Peyer's patch (tissue), 4 donors: ENCODE results near the gene STARD10. TPM values are rescaled to one million over a fixed set of nuclear protein-coding genes. Genes with fewer than 3 reads are reported as not detected.

ENCODE experiments used
- DNase-seq, 3 donors: peaks; one replicate each; pipeline ENCODE4 v3.0.0-alpha.2; 2017 to 2019
- H3K27ac ChIP-seq, 4 donors: fragments of 200-600 bp; sonication (generic); one replicate each; pipeline ENCODE4 v1.5.1; 2016 to 2019
- H3K27me3 ChIP-seq, 2 donors: fragments of 200-600 bp; sonication (generic); one replicate each; pipeline ENCODE4 v1.5.1; 2019
- H3K36me3 ChIP-seq, 3 donors: fragments of 200-600 bp; sonication (generic); one replicate each; pipeline ENCODE4 v1.5.1; 2016 to 2019
- H3K4me1 ChIP-seq, 4 donors: fragments of 200-600 bp; sonication (generic); one replicate each; pipeline ENCODE4 v1.5.1; 2016 to 2019
- H3K4me3 ChIP-seq, 4 donors: fragments of 200-600 bp; sonication (generic); 1 replicate in 3 of 4; 2 replicates in 1 of 4; pipeline ENCODE4 v1.5.1; 2016 to 2019; ENCODE audit warnings: mild to moderate bottlenecking in 1 of 4
- H3K9me3 ChIP-seq, 4 donors: fragments of 200-600 bp; sonication (generic); one replicate each; pipeline ENCODE4 v1.5.1; 2016 to 2019; ENCODE audit warnings: mild to moderate bottlenecking in 1 of 4
- CTCF ChIP-seq, 6 experiments: fragments of 450-650 bp in 4 of 6; fragments of 200-600 bp in 2 of 6; sonication (generic) in 1 of 6; IDR thresholded peaks; one replicate each; pipeline ENCODE4 v1.5.1; 2017 to 2019; ENCODE audit warnings: antibody characterized with exemption in 6 of 6, mild to moderate bottlenecking in 3 of 6, moderate library complexity in 1 of 6
- POLR2A ChIP-seq, 2 donors: fragments of 450-650 bp; IDR thresholded peaks; one replicate each; pipeline ENCODE4 v1.5.1; 2017; ENCODE audit warnings: antibody characterized with exemption in 2 of 2, mild to moderate bottlenecking in 2 of 2, moderate library complexity in 2 of 2
- total RNA-seq, 4 donors: library from RNA; depleted of rRNA; stranded (reverse); fragments of >200 nt; gene quantifications; one replicate each; pipeline ENCODE4 v1.1.0, GENCODE V29; 2016

STARD10 gene
- total RNA-seq, 4 donors from 2014 or later, result 118 to 187 (median 168) TPM

GRCh38 chr11:72730243-72730642, 63.6 kb downstream of the STARD10 start:
- H3K4me1 ChIP-seq, result peaks cover 0 to 4% (median 0%) of the 10 kb centered on the region in 4 donors
- no peak for DNase-seq
- no peaks in the 10 kb centered on the region for H3K36me3 ChIP-seq
- no peak overlapping the region for H3K4me3 ChIP-seq
- H3K27ac ChIP-seq, result no peak overlapping the region
- TF ChIP-seq POLR2A (IDR thresholded peaks at IDR 0.05) (no peak), CTCF (IDR thresholded peaks at IDR 0.05) (no peak)
- H3K9me3 ChIP-seq, result no peaks in the 10 kb centered on the region
- no peaks in the 10 kb centered on the region for H3K27me3 ChIP-seq

DNA sequence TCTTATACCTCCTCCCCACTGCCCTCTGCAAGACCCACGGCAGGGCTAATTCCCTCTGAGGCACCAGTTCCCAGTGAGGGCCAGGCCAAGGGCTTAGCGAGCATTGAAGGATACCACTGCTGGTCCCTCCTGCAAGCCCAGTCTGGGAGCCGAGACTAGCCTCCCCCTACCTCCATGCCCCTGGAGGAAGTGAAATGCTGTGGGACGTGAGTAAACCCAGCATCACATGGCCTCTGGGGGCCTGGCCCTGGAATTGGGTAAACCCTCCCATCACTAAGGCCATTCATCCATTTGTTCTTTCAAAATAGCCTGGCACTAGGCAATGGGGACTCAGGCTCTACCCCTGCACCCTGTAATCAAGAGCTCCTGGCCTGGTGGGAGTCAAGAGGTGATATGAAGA, 66.3 kb downstream of the STARD10 start:
- Histone ChIP-seq H3K9me3 (no peaks in the 10 kb centered on the region), H3K27ac (no peak overlapping the region), H3K36me3 (no peaks in the 10 kb centered on the region), H3K4me3 (no peak overlapping the region), H3K27me3 (no peaks in the 10 kb centered on the region), H3K4me1 (peaks cover 7 to 17% (median 12%) of the 10 kb centered on the region in 4 donors)
- DNase-seq, result no peak
- no peak for TF ChIP-seq CTCF (IDR thresholded peaks at IDR 0.05)
- no peak for TF ChIP-seq POLR2A (IDR thresholded peaks at IDR 0.05)

DNA sequence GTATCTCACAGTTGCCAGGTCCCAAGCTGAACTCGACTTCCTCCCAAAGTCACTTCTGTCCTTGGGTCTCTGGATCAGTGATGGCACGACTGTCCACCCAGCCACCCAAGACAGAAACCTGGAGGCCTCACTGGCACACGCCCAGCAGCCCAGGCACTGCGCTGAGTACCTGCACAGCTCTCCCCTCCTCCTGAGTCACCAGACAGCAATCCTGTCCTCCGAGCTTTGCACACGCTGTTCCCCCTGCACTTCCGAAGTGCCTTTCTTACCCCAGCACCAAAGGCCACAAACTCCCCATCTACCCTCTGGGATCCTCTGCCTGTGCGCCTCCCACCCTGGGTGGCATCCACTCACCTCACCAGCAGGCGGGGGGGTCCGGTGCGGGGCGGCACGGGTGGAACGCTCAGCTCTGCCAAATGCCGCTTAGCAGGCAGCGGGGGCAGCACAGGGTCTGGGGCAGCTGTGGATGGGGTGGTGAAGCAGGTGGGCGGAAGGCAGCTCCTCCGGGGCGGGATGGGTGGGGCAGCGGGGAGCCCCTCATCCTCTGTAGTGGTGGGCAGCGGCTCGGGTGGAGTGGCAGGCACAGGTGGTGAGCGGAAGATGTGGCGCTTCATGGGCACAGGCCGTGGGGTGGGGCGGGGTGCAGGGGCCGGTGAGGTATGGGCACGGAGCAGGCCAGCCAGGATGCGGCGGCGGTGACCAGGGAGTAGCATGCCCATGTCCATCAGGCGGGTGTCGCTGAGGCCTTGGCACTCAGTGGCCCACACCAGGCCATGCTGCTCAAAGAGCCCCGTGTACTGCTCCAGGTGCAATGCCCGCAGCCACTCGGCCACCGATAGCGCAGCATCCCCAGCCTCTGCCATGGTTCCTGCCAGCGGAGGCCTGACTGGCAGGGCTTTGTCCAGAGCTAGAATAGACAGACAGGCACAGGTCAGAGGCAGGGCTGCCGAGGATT, 67.3 kb downstream of the STARD10 start:
- no peak overlapping the region for H3K4me3 ChIP-seq
- H3K36me3 ChIP-seq, result no peaks in the 10 kb centered on the region
- no peak for DNase-seq
- H3K27ac ChIP-seq, result no peak overlapping the region
- H3K9me3 ChIP-seq, result no peaks in the 10 kb centered on the region
- no peaks in the 10 kb centered on the region for H3K27me3 ChIP-seq
- peaks cover 7 to 18% (median 14%) of the 10 kb centered on the region in 4 donors for H3K4me1 ChIP-seq
- TF ChIP-seq CTCF (IDR thresholded peaks at IDR 0.05) (no peak), POLR2A (IDR thresholded peaks at IDR 0.05) (no peak)

- Histone ChIP-seq H3K4me1 (peaks cover 7 to 26% (median 16%) of the 10 kb centered on the region in 4 donors), H3K36me3 (no peaks in the 10 kb centered on the region), H3K4me3 (no peak overlapping the region), H3K27me3 (no peaks in the 10 kb centered on the region), H3K9me3 (no peaks in the 10 kb centered on the region), H3K27ac (peak overlapping the region in 1 of 4 donors; percentile 55)
- DNase-seq, result no peak
- TF ChIP-seq CTCF (IDR thresholded peaks at IDR 0.05) (no peak), POLR2A (IDR thresholded peaks at IDR 0.05) (no peak)
These were observed 68.2 kb downstream of the STARD10 start for GRCh38 chr11:72725724-72726028.

DNA sequence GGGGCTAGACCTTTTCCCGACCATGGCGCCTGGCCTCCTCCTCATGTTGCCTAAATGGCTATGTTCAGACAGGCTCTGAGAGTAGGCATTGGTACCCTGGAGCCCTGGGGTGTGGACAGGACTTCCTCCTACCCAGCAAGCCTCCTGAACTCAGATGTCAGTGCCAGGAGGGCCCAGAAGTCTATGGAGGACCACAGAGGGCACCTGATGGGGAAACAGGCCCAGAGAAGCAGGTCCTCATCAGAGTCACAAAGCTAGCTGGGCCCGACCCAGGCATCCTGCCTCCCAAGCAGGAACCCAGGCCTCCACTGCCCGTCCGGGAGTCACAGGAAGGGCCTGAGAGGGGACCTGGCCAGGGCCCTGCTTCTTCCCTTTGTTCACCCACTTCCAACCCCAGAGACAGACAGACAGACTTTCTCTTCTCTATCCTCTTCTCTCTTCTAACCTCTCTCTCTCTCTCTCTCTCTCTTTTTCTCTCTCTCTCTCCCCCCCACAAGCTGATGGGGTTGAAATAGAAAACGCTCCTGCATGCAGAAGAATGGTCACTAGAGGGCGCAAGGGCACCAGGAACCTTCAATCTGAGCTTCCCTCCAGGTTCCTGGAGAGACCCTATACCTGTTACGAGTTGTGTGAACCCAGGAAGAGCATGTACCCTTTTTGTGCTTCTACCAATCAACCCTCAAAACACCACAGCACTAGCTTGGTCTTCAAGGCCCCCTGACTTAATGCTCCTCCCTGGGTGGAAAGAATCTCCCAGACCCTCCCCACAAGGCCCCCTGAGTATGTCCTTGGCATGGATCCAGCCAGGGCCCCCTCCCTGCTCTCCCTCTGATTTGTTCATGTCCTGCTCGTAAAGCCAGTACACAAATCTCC, 68.8 kb downstream of the STARD10 start:
- H3K4me1 ChIP-seq, result peaks cover 13 to 32% (median 22%) of the 10 kb centered on the region in 4 donors
- H3K27ac ChIP-seq, result peak overlapping the region in 1 of 4 donors; percentile 55
- DNase-seq, result peak in 2 of 3 donors; percentile 77 to 91
- H3K36me3 ChIP-seq, result no peaks in the 10 kb centered on the region
- TF ChIP-seq POLR2A (IDR thresholded peaks at IDR 0.05) (no peak), CTCF (IDR thresholded peaks at IDR 0.05) (peak; percentile 79 to 95 (median 90))
- H3K9me3 ChIP-seq, result no peaks in the 10 kb centered on the region
- no peak overlapping the region for H3K4me3 ChIP-seq
- H3K27me3 ChIP-seq, result no peaks in the 10 kb centered on the region
